Left lung (tissue), 10 donors: ENCODE measurements around the gene ARHGAP15. TPM values are rescaled to one million over a fixed set of nuclear protein-coding genes. Genes with fewer than 3 reads are reported as not detected.

Experiments
- ATAC-seq: fragments of 200-7000 bp; cut with Tn5 transposase; one replicate; pipeline ENCODE4 v1.9.1; 2020; ENCODE audit warnings: moderate library complexity
- DNase-seq, 4 donors: peaks; one replicate each; pipeline ENCODE4 v3.0.0-alpha.2; 2013 to 2020
- H3K27ac ChIP-seq, 2 donors: fragments of 200-600 bp; sonication (generic) in 1 of 2; one replicate each; pipeline versions ENCODE4 v1.5.0 to v1.8.0; 2020 to 2021
- H3K27me3 ChIP-seq, 2 donors: fragments of 200-600 bp; sonication (generic) in 1 of 2; one replicate each; pipeline versions ENCODE4 v1.5.0 to v1.8.0; 2020 to 2021
- H3K36me3 ChIP-seq, 2 donors: fragments of 200-600 bp; sonication (generic) in 1 of 2; one replicate each; pipeline versions ENCODE4 v1.5.0 to v1.8.0; 2020 to 2021
- H3K4me1 ChIP-seq, 2 donors: fragments of 200-600 bp; one replicate each; pipeline ENCODE4 v1.8.0; 2021
- H3K4me3 ChIP-seq, 2 donors: fragments of 200-600 bp; sonication (generic) in 1 of 2; one replicate each; pipeline versions ENCODE4 v1.5.0 to v1.8.0; 2020 to 2021; ENCODE audit warnings: mild to moderate bottlenecking in 1 of 2
- H3K9me3 ChIP-seq, 2 donors: fragments of 200-600 bp; sonication (generic) in 1 of 2; one replicate each; pipeline versions ENCODE4 v1.5.0 to v1.8.0; 2020 to 2021
- intact Hi-C, 2 donors: fragments of 100-400 bp; cut with DNase I; formaldehyde crosslinking; loops; one replicate each; pipeline versions ENCODE4 v1.11.2 to v1.14.2; 2022
- polyA plus RNA-seq, 6 donors: library from polyadenylated mRNA; unstranded; fragments of 120-200 nt; gene quantifications; one replicate each; pipeline ENCODE4 v1.2.1, GENCODE V29; 2013; ENCODE audit not compliant: insufficient read length in 6 of 6
- total RNA-seq, 2 donors: library from RNA; stranded (reverse); fragmentation: NEBNext Ultra II Directional; extraction: Animal tissue kit (Norgen Biotek cat#: 25700); gene quantifications; one replicate each; pipeline ENCODE4 v1.2.1, GENCODE V29; 2021
- TF ChIP-seq, protein P1 (sequence below), 2 donors: fragments of 200-600 bp; sonication (generic) in 1 of 2; IDR thresholded peaks; one replicate each; pipeline versions ENCODE4 v1.5.0 to v1.8.0; 2021; ENCODE audit warnings: antibody characterized with exemption in 2 of 2
- donor health status: DM: no; HTN: yes; CAD: no.
- donor health status: DM: no; HTN: no; CAD: no.

ARHGAP15 gene
- total and polyA plus RNA-seq, 8 donors = 16.8 to 48.3 (median 30.2) TPM

- intact Hi-C loops = no loop called here
- no peaks in the 10 kb centered on the region for H3K27me3 ChIP-seq
- H3K4me1 ChIP-seq = peaks cover 3 to 11% of the 10 kb centered on the region in 2 donors
- H3K36me3 ChIP-seq = no peaks in the 10 kb centered on the region
- TF ChIP-seq, protein P1, sequence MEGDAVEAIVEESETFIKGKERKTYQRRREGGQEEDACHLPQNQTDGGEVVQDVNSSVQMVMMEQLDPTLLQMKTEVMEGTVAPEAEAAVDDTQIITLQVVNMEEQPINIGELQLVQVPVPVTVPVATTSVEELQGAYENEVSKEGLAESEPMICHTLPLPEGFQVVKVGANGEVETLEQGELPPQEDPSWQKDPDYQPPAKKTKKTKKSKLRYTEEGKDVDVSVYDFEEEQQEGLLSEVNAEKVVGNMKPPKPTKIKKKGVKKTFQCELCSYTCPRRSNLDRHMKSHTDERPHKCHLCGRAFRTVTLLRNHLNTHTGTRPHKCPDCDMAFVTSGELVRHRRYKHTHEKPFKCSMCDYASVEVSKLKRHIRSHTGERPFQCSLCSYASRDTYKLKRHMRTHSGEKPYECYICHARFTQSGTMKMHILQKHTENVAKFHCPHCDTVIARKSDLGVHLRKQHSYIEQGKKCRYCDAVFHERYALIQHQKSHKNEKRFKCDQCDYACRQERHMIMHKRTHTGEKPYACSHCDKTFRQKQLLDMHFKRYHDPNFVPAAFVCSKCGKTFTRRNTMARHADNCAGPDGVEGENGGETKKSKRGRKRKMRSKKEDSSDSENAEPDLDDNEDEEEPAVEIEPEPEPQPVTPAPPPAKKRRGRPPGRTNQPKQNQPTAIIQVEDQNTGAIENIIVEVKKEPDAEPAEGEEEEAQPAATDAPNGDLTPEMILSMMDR (IDR thresholded peaks at IDR 0.05) = no peak
- ATAC-seq (no peak), DNase-seq (no peak)
- H3K4me3 ChIP-seq = no peak overlapping the region
- H3K9me3 ChIP-seq = peaks cover 0 to 5% of the 10 kb centered on the region in 2 donors
- H3K27ac ChIP-seq = no peak overlapping the region
These were observed 455.7 kb downstream of the ARHGAP15 start for GRCh38 chr2:143584936-143585335.

DNA sequence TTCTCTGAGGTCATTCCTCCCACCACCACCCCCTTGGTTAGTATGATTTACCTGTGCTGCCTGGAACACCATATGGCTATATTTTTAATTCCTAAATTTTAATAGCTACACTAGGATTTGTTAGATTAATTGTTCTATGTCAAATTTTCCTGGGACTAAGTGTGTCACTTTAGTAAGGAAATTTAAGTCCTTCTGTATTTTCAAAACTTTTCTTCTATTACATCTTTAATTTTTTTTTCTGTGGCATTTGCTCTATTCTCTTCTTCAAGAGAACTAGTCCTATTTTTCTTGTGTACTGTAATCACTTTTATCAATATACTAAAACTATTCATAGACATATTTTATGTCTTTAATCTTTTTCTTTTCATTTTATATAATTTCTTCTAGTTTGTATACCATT, 456.9 kb downstream of the ARHGAP15 start:
- no peaks in the 10 kb centered on the region for H3K36me3 ChIP-seq
- ATAC-seq = no peak
- TF ChIP-seq, protein P1 (IDR thresholded peaks at IDR 0.05) = no peak

GRCh38 chr2:143588746-143589145, 459.5 kb downstream of the ARHGAP15 start:
- TF ChIP-seq, protein P1 (IDR thresholded peaks at IDR 0.05) = no peak
- no peak overlapping the region for H3K4me3 ChIP-seq
- H3K9me3 ChIP-seq = peaks cover 0 to 5% of the 10 kb centered on the region in 2 donors
- H3K4me1 ChIP-seq = no peaks in the 10 kb centered on the region
- intact Hi-C loops = no loop called here
- H3K27me3 ChIP-seq = no peaks in the 10 kb centered on the region
- ATAC-seq = no peak
- H3K27ac ChIP-seq = peak overlapping the region in 1 of 2 donors; percentile 25
- H3K36me3 ChIP-seq = no peaks in the 10 kb centered on the region
- no peak for DNase-seq

More for the DNA sequence above, 456.9 kb downstream of the ARHGAP15 start:
- Histone ChIP-seq H3K9me3 (peaks cover 0 to 5% of the 10 kb centered on the region in 2 donors), H3K4me1 (peaks cover 3 to 11% of the 10 kb centered on the region in 2 donors), H3K4me3 (no peak overlapping the region), H3K27ac (no peak overlapping the region), H3K27me3 (no peaks in the 10 kb centered on the region)
- intact Hi-C loops = no loop called here
- DNase-seq = no peak

DNA sequence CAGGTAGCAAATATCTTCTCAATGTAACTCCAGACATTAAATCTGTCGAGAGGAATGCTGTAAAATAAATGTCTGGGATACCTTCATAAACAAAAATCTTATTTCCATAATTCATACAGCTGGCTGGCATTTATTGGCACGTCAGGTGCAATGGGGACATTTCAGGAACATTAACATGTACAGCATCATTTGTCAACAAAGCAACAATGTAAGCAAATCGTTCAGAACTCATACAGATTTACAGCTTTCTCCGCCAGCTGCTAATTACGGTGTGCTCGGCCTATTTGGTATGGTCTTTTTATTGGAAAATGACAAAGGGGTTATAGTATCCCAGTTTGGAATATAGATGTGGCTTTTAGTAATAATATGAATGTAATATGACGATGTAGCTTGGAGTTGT, 464.9 kb downstream of the ARHGAP15 start:
- Histone ChIP-seq H3K4me3 (no peak overlapping the region), H3K27ac (no peak overlapping the region), H3K4me1 (no peaks in the 10 kb centered on the region), H3K27me3 (no peaks in the 10 kb centered on the region), H3K9me3 (no peaks in the 10 kb centered on the region), H3K36me3 (no peaks in the 10 kb centered on the region)
- DNase-seq (no peak), ATAC-seq (no peak)
- TF ChIP-seq, protein P1 (IDR thresholded peaks at IDR 0.05) = no peak
- intact Hi-C loops = no loop called here

DNA sequence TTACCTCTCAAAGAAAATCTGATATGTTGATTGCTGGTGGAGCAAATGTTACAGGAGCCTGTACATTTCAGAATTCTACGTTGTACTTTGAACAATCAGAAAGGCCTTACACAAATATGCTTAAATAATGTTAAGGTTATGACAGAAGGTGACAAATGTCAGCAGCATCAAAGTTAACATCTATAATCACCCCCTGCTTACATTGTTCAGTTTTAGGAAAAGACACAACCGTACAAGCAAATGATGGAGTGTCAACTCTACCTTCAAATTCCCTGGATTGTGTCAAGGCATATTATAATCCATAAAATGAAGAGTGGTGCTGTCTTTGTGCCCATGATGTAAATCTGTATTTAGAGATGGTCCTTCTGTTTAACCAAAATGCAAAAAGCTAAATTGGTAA, 465.5 kb downstream of the ARHGAP15 start:
- H3K4me3 ChIP-seq = no peak overlapping the region
- DNase-seq (no peak), ATAC-seq (no peak)
- H3K27ac ChIP-seq = no peak overlapping the region
- no peaks in the 10 kb centered on the region for H3K9me3 ChIP-seq
- no peaks in the 10 kb centered on the region for H3K4me1 ChIP-seq
- H3K36me3 ChIP-seq = no peaks in the 10 kb centered on the region
- TF ChIP-seq, protein P1 (IDR thresholded peaks at IDR 0.05) = no peak
- intact Hi-C loops = no loop called here
- H3K27me3 ChIP-seq = no peaks in the 10 kb centered on the region
